SK-N-SH (cell line): ENCODE measurements around the gene FNDC3B.

Experiments used
- CTCF ChIP-seq: fragments of 200-600 bp; sonication (generic); IDR thresholded peaks from 2 replicates; pipeline ENCODE4 v1.6.1; 2017; ENCODE audit warnings: antibody characterized with exemption, mild to moderate bottlenecking, moderate library complexity
- EP300 ChIP-seq, 2 experiments: IDR thresholded peaks; 2 replicates each; pipeline versions ENCODE4 v1.4.0 to v1.6.1; 2012; ENCODE audit warnings: borderline replicate concordance in 1 of 2, low read depth in 1 of 2, low read length in 1 of 2
- GABPA ChIP-seq: IDR thresholded peaks from 2 replicates; pipeline ENCODE4 v1.4.0; 2012; ENCODE audit warnings: low read depth, mild to moderate bottlenecking
- GATA2 ChIP-seq: sonication (generic); formaldehyde crosslinking; IDR thresholded peaks from 2 replicates; pipeline ENCODE4 v1.5.0; 2020; ENCODE audit warnings: mild to moderate bottlenecking, missing genetic modification reagents
- JUND ChIP-seq: IDR thresholded peaks from 2 replicates; pipeline ENCODE4 v1.4.0; 2012
- MAX ChIP-seq: IDR thresholded peaks from 2 replicates; pipeline ENCODE4 v1.4.0; 2012; ENCODE audit warnings: low read depth
- MEF2A ChIP-seq: IDR thresholded peaks from 2 replicates; pipeline ENCODE4 v1.4.0; 2012; ENCODE audit warnings: low read depth, borderline replicate concordance
- MXI1 ChIP-seq: IDR thresholded peaks from 2 replicates; pipeline ENCODE4 v1.6.1; 2012; ENCODE audit warnings: mild to moderate bottlenecking, low read depth, low read length, improper control_type of control experiment
- POLR2AphosphoS5 ChIP-seq: IDR thresholded peaks from 2 replicates; pipeline ENCODE4 v1.6.1; 2012; ENCODE audit warnings: low read depth, low read length
- REST ChIP-seq: IDR thresholded peaks from 2 replicates; pipeline ENCODE4 v1.6.1; 2012; ENCODE audit warnings: mild to moderate bottlenecking, low read depth, low read length, moderate library complexity
- RFX5 ChIP-seq: IDR thresholded peaks from 2 replicates; pipeline ENCODE4 v1.6.1; 2012; ENCODE audit warnings: mild to moderate bottlenecking, improper control_type of control experiment, low read length
- SIN3A ChIP-seq: IDR thresholded peaks from 2 replicates; pipeline ENCODE4 v1.6.1; 2012; ENCODE audit warnings: low read depth, mild to moderate bottlenecking, low read length, moderate library complexity, borderline replicate concordance

- TF ChIP-seq EP300 (IDR thresholded peaks at IDR 0.05; ENCODE audit: borderline replicate concordance in 1 of 2, low read depth in 1 of 2, low read length in 1 of 2) (no peak), CTCF (no peak), RFX5 (no peak), JUND (no peak), MAX (no peak), MXI1 (no peak), GATA2 (CRISPR knock-in tag) (no peak), GABPA (no peak), SIN3A (no peak), REST (no peak), MEF2A (no peak), POLR2AphosphoS5 (no peak)
Observed at GRCh38 chr3:172294223-172294806, 254.9 kb downstream of the FNDC3B start.
